Fibroblast of peridontal ligament (primary cell): ENCODE data around the gene STXBP3.
"Not testable (repeated sequence)": the region's sequence is repeated elsewhere in the genome, so short reads cannot be mapped to it uniquely, and the experiment has no call there.

ENCODE experiments used
- DNase-seq: peaks from one replicate; pipeline ENCODE4 v3.0.0-alpha.2; 2010; ENCODE audit errors: extremely low read depth

STXBP3 gene, protein sequence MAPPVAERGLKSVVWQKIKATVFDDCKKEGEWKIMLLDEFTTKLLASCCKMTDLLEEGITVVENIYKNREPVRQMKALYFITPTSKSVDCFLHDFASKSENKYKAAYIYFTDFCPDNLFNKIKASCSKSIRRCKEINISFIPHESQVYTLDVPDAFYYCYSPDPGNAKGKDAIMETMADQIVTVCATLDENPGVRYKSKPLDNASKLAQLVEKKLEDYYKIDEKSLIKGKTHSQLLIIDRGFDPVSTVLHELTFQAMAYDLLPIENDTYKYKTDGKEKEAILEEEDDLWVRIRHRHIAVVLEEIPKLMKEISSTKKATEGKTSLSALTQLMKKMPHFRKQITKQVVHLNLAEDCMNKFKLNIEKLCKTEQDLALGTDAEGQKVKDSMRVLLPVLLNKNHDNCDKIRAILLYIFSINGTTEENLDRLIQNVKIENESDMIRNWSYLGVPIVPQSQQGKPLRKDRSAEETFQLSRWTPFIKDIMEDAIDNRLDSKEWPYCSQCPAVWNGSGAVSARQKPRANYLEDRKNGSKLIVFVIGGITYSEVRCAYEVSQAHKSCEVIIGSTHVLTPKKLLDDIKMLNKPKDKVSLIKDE

DNA sequence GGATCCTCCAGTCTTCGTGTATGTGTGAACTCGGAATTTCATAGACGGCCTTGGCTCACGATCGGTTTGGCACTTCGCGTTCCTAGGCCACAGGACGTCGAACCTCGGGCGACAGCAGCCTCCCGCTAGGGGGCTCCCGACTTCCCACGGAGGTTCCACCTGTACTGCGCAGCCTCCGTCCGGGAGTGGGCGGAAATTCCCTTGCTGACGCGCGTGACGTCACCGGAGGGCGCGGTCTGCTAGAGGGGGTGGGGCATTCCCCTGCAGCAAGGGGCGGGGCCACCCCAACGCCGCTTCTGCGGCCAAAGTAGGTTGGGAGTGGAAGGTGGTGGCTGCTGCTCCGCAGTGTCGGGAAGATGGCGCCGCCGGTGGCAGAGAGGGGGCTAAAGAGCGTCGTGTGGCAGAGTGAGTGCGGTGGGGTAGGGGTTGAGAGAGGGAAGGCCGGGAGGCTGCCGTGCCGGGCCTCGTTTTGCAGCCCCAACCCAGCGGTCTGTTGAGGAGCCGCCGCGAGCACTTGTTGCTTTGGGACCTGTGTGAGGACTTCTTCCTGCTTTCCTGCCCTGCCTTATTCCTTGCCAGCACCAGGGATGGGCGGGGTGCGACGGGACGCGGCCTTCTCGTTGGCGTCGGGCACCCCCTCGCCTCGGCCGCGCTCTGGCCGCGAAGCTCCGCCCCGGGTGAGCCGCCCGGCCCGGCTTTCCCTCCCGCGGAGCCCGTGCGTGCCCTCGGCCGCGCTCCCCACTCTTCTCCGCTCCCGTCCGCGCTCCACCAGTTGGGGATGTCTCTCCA, at the start of gene STXBP3:
Gene STXBP3, plus strand, starts transcription at position 293 of the 789 bp plus-strand sequence. Its CDS starts 64 bp downstream, at position 357.
- DNase-seq, result peak; percentile 97

DNA sequence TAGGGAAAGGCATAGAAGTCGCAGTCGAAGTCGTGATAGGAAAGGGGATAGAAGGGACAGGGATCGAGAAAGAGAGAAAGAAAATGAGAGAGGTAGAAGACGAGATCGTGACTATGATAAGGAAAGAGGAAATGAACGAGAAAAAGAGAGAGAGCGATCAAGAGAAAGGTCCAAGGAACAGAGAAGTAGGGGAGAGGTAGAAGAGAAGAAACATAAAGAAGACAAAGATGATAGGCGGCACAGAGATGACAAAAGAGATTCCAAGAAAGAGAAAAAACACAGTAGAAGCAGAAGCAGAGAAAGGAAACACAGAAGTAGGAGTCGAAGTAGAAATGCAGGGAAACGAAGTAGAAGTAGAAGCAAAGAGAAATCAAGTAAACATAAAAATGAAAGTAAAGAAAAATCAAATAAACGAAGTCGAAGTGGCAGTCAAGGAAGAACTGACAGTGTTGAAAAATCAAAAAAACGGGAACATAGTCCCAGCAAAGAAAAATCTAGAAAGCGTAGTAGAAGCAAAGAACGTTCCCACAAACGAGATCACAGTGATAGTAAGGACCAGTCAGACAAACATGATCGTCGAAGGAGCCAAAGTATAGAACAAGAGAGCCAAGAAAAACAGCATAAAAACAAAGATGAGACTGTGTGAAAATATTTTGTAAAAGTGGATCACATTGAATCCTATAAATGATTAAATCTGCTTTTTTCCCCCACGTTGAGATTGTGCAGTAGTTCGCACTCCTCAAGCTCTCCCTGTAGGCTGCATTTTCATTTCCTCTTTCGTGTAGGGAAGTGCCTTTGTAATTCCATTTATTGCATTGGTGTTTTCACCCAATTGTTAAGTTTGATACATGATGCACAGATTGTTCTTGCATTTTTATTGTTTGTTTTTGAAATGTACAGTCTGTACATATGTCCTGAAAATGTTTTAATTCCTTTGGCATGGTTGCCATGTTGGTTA, 46.8 kb upstream of the STXBP3 start:
- no peak for DNase-seq

DNA sequence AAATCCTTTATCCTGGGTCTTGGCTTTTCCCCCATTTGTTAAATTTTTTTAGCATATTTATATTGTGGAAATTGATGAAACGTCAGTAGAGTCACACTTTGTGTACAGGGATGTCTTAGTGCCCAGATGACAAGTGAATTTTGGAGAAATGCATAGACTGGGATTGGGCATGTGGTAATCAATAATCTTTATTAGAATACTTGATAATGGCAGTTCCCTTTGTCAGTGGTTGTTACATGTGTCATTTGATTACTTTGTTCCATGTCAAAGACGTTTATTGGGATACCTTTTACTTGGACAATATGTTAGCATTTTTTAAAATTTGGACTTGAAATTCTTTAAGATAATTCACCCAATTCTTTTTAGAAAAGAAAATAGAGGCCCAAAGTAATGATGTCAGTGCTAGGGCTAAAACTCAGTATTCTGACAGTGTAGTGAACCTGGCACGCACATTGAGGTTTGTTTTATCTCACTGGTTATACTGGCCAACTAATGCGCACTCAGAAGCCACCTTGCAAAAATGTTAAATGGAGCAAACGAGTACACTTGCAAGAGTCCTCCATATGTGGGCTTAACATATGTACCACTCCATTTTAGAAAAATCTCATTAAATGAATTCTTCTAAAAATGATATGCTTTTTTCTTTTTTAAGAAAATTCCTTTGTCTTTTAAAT, 45.2 kb upstream of the STXBP3 start:
- no peak for DNase-seq

DNA sequence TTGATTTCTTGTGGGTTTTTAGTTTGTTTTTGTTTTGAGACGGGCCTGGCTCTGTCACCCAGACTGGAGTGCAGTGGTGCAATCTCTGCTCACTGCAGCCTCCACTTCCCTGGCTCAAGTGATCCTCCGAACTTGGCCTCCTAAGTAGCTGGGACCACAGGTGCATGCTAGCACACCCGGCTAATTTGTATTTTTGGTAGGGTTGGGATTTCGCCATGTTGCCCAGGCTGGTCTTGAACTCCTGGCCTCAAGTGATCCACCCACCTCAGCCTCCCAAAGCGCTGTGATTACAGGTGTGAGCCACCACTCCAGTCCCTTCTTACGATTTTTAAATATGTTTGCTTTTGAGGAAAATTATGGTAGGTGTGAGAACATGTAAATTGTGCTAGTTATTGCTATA, 44.4 kb upstream of the STXBP3 start:
- DNase-seq, result not testable (repeated sequence)

DNA sequence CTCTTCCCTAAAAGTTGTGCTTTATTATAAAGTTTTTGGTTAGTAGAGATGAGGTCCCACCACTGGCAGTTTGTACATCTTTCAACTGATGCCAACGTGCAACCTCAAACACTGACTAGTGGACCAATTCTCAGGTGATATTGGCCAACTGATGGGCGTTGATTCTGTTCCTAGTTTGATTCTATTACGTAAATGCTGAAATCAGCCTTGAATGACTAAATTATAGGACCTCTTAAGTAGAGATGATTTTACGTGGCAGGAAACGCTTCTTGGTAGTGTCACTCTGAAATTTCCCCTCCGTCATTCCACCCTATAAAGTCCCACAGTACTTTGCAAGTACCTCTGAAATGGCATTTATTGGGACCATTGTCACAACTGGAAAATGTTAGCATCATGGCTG, 42.5 kb upstream of the STXBP3 start:
- peak; percentile 29 for DNase-seq

DNA sequence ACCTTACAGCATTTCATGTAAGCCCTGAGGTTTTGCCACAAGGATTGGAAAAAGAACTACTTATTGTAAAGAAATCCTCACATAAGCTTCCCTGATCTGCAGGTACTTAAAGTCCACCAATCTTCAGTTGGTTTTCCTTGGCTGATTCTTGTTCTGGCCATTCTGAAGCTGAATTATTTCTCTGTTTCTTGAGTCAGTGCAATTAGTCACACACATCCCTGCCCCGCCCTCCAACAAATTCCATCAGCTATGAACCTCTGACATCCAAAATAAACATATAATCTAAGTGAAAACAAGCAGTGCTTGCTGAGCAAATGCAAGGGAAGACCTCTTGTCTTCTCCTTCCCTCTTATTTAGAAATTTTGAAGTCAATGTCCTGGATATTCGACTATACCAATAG, 42.0 kb upstream of the STXBP3 start:
- peak; percentile 83 for DNase-seq

DNA sequence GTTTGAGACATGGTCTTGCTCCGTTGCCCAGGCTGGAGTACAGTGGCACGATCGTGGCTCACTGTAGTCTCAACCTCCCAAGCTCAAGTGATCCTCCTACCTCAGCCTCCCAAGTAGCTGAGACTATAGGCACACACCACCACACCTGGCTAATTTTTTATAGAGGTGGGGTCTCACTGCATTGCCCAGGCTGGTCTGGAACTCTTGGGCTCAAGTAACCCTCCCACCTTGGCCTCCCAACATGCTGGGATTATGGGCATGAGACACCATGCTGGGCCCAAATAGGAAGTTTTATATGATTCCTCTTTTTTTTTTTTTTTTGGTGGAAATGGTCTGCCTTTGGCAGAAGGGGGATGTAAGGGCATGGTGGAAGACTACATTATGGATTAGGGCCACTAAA, 39.8 kb upstream of the STXBP3 start:
- no peak for DNase-seq

DNA sequence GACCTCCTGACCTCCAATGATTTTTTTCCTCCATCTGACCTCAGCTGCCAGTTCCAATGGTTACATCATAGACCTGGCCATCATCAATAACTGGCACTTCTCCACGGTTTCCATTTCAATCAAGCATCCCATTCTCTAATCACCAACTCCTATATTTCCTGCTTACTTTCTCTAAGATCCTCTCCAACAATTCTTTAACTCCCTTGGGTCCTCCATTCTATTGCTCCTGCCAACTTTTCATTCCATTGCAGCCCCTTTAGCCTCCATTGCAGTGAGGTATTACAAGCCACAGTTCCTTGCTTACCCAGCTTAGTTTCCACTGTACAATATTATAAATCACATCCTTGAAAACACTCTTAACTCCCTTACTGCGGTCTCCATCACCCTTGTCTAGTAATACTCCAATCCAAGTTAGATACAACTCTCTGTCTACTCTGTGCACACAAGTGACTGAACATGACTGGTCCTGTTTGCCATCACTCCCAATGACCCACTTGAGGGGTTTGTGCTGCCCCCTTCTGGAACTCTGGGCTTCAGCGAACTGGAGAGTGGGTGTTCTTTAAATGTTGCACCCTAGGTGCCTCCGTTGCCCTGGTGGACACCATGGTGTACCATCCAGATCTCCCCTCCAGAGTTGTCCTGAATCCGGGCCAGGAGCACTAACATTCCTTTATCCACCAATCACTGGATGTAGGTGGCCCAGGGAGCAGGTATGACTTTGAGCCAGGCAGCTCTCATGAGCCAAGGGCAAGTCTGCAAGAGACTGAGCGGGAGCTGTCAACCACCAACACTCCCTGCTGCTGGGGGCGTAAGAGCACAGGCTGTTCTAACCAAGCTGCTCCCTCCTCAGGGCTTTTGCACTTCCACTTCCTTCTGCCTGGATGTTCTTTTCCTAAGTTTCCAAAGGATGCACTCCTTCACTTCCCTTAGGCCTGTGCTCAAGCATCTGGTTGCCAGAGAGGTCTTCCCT, 37.5 kb upstream of the STXBP3 start:
- DNase-seq, result peak; percentile 67

DNA sequence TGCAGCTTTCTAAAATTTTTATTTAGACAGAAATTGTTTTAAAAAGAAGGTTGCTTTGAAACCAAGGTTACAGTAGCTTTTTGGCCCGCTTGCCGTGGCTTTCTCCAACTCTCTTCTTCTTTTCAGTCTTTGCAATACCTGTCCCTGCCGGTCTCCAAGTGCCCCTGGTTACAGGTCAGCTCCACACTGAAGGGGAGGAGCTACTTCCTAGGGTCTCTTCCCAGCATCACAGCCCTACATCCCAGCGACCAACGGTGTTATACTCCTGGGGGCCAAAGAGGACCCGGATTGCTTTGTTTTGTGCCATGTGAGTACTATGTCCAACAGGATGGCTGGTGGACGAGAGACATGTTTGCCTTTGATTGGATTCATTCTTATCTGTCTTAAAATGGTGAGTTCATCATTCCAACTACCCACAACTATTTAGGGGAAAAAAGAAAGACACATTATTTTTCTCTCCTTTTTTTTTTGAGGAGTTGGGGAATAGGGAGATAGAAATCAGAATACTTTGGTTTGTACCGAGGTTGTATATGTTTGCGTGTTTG, 33.8 kb upstream of the STXBP3 start, which contains the start of gene FNDC7:
Gene FNDC7, plus strand, starts transcription at position 303 of the 545 bp plus-strand sequence. Its CDS starts 26 bp downstream, at position 329.
- DNase-seq, result no peak

DNA sequence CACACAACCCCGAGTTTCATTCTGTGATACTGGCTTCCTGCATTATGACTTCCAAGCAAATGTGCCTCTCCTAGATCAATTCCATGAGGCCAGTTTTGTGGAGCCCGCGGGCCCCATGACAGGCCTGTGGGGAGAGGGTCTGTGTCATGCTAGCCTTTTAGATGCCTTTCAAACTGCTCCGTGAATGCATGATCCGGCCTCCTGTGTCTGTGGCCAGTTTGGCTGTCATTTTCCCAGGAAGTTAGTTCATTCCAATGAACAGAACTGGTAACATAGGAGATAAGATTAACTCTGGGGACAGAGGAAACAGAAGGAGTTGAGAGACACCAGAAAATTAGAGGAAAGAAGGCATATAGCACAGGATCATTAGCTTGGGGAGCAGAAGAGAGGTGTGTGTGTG, 30.5 kb upstream of the STXBP3 start:
- DNase-seq, result no peak

DNA sequence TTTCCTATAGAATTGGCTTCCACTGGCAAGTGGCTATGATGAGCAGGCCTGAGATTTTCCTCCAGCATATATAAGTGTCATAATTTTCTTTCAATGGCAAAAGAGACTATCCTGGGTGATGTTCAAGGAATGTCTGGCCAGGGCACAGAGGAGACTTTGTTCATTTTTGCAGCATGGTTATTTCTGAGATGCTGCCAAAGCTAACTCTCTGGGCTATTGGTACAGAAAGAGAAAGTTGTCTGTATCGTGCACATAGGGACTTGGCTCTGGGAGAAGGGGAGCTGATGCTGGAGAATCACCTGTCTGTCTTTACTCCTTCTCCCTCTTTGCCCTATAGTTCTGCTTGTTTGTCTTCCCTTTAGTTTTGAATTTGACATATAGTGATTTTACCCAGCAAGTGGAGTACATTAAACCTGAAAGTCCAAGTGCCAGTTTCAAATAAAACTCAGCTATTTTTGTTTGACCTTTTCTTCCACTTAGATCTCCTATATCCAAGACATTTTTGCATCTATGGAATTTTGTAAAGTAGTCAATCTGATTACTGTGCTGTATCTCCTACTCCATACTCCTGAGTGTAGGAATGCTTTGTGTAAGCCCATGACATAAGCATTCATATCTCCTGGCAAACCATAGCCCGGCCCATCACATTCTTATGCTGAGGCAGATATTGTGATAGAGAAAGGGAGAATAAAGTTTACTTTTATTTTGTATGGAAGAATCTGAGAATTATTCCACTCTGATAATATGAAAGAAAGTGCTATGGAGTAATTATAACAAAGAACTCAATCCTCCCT, 29.8 kb upstream of the STXBP3 start:
- no peak for DNase-seq

DNA sequence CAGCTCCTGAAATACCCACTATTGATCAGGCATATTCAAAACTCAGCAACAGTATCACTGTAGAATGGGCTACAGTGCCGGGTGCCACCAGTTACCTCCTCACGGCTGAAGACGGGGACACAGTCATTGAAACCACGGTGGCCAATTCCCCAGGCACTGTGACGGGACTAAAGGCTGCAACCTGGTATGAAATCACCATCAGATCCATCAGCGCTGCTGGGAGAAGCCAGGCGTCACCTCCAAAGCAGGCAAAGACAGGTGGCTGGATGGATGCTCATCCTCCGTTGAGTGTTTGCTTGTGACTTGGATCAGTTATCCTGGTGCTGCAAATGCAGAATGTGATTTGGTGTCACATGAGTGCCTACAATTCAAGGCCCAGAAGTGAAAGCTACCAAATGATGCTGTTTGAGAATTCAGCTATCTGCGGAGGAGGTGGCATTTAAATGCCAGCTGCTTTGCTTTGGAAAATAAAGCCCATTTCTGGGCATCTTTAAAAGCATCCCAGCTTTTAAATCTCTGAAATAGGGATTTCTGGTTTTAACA, 28.6 kb upstream of the STXBP3 start:
- DNase-seq, result no peak

DNA sequence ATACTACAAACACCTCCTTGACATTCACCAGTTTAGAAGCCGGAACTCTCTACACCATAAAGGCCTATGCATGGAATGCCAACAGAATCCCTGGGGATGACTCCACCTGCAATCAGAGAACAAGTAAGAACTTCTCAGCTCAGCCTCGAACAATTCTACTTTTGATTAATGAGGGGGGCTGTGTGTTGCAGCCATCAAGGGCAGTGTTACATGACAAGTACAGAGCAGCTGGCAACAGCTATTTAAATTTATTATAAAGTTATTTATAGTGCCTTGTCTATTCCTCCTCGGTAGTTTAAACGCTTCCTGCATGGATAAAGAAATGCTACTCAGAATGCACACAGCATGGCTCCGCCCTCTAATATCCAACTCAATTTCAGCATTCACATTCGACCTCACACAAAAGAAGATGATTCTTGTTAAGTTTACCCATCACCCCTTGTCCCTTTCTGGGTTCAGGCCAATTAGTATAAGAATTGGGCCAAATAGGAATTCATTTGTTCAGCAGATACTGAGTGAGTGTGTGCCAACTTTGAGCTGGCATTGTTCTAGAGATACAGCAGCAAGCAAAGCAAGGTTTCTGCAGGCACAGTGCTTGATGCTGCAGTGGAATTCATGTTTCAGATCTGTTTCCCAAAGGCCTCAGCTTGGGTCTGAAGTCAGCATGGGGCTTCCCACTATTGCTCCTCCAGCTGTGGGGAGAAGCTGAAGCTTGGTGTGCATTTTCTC, 27.4 kb upstream of the STXBP3 start:
- no peak for DNase-seq

DNA sequence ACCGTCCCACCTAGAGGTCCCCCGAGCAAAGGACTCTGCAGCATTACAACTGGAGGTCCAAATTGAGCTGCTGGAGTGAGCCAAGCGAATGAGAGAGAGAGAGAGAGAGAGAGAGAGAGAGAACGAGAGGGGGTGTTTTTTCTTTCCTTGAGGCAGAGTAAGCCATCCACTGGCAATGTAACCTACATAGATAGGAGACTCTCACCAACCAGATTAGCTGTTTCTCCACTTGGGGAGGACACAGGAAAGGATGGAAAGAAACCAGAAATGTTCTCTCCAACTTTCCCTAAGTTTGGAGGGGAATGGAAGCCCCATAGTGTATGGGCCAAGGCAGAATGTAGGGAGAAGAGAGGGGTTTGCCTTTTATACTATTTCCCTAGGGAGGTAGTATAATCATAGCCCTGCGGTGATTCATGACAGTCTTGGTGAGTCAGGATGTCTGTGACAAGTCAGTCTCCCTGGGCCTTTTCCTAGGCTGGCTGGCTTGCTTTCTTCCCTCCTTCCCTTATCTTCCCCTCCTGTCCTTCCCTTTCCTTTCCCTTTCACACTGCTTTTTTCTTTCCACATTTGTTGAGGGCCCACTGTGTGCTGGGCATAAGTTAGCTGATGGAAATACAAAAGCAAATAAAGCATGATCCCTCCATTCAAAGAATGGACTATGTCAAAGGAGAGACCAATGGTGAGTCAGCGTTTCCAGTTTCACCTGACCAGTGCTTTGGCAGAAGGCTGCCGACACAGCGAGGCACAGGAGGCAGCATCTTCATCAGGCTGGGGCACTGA, 26.6 kb upstream of the STXBP3 start:
- peak; percentile 79 for DNase-seq

DNA sequence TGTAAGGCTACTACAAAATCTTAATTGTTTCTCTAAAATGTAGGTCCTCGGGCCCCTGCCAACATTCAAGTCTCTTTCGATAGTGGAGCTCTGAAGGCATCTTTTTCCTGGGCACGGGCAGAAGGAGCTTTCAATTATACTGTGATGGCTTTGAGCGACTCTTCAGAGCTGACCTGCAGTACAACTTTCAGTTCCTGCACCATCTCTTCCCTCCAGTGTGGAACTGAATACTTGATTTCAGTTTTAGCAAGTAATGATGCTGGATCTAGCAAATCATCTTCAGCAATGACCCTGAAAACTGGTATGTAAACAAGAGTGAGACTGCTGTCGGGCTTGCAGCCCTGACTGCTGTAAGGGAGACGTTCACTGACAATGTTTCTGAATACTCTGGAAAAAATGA, 24.2 kb upstream of the STXBP3 start:
- DNase-seq, result peak; percentile 80

DNA sequence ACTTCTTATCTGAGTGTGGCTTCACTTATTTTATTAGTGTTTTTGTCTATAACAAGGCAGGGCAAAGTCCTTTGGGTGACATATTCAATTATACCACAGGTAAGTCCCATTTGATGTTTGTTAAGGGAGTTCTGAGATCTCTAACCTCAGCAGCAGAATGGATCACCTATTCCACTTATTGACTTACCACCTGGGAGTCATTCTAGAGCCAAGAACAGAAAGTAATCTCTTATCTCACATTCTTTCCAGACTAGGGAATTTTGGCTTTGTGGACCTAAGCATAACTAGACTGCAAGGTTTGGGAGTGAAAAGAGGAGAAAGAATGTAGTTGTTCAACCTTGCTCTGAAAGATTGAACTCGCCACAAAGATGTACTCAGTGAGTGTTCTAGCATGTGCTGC, 20.6 kb upstream of the STXBP3 start:
- DNase-seq, result no peak
